H9 (cell line): ENCODE data around the gene SEH1L. TPM values are rescaled to one million over a fixed set of nuclear protein-coding genes. Genes with fewer than 3 reads are reported as not detected.

Experiments used
- DNase-seq: peaks from one replicate; pipeline ENCODE4 v3.0.0-alpha.2; 2017
- H2AFZ ChIP-seq: one replicate; pipeline ENCODE4 v1.6.1; 2013; ENCODE audit warnings: mild to moderate bottlenecking, low read length, control low read depth, moderate library complexity
- H2AK5ac ChIP-seq: 2 replicates; pipeline ENCODE4 v1.6.1; 2013; ENCODE audit warnings: low read length, control low read depth, mixed read lengths; ENCODE audit not compliant: insufficient read length
- H2BK120ac ChIP-seq: one replicate; pipeline ENCODE4 v1.6.1; 2013; ENCODE audit warnings: low read depth, mild to moderate bottlenecking, low read length, control low read depth, inconsistent platforms; ENCODE audit not compliant: poor library complexity, severe bottlenecking
- H2BK12ac ChIP-seq: 2 replicates; pipeline ENCODE4 v1.6.1; 2013; ENCODE audit warnings: low read length, control low read depth, mixed read lengths, low read depth; ENCODE audit not compliant: insufficient read length
- H2BK15ac ChIP-seq: 2 replicates; pipeline ENCODE4 v1.6.1; 2013; ENCODE audit warnings: low read depth, low read length, control low read depth
- H2BK20ac ChIP-seq: one replicate; pipeline ENCODE4 v1.6.1; 2013; ENCODE audit warnings: low read depth, mild to moderate bottlenecking, low read length, control low read depth, inconsistent platforms; ENCODE audit not compliant: poor library complexity, severe bottlenecking
- H2BK5ac ChIP-seq: 2 replicates; pipeline ENCODE4 v1.6.1; 2013; ENCODE audit warnings: low read length, control low read depth, mixed read lengths; ENCODE audit not compliant: insufficient read length
- H3K14ac ChIP-seq: 2 replicates; pipeline ENCODE4 v1.6.1; 2013; ENCODE audit warnings: low read length, control low read depth; ENCODE audit not compliant: insufficient read depth
- H3K18ac ChIP-seq: 2 replicates; pipeline ENCODE4 v1.6.1; 2013; ENCODE audit warnings: low read depth, mild to moderate bottlenecking, mixed read lengths, low read length, control low read depth; ENCODE audit not compliant: insufficient read length
- H3K23ac ChIP-seq: 2 replicates; pipeline ENCODE4 v1.6.1; 2013; ENCODE audit warnings: low read length, control low read depth, mixed read lengths, low read depth; ENCODE audit not compliant: insufficient read length
- H3K23me2 ChIP-seq: 2 replicates; pipeline ENCODE4 v1.6.1; 2013; ENCODE audit warnings: low read depth, mild to moderate bottlenecking, mixed read lengths, low read length, control low read depth; ENCODE audit not compliant: insufficient read length, poor library complexity, severe bottlenecking
- H3K27ac ChIP-seq: 2 replicates; pipeline ENCODE4 v1.5.1; 2013; ENCODE audit warnings: low read length, control low read depth, mixed read lengths, low read depth; ENCODE audit not compliant: insufficient read length
- H3K27me3 ChIP-seq: 2 replicates; pipeline ENCODE4 v1.6.1; 2013; ENCODE audit warnings: low read length, control low read depth, inconsistent platforms; ENCODE audit not compliant: insufficient read depth
- H3K4ac ChIP-seq: 2 replicates; pipeline ENCODE4 v1.6.1; 2013; ENCODE audit warnings: low read depth, mild to moderate bottlenecking, control low read depth, inconsistent platforms, low read length, moderate library complexity
- H3K4me1 ChIP-seq: 2 replicates; pipeline ENCODE4 v1.6.1; 2013; ENCODE audit warnings: low read length, control low read depth, inconsistent platforms; ENCODE audit not compliant: insufficient read depth
- H3K4me2 ChIP-seq: 2 replicates; pipeline ENCODE4 v1.6.1; 2013; ENCODE audit warnings: low read length, control low read depth, mixed read lengths; ENCODE audit not compliant: insufficient read length, insufficient read depth
- H3K56ac ChIP-seq: 2 replicates; pipeline ENCODE4 v1.6.1; 2013; ENCODE audit warnings: low read depth, mild to moderate bottlenecking, mixed read lengths, low read length, control low read depth; ENCODE audit not compliant: insufficient read length
- H3K79me1 ChIP-seq: 2 replicates; pipeline ENCODE4 v1.6.1; 2013; ENCODE audit warnings: low read depth, mild to moderate bottlenecking, moderate library complexity, low read length, control low read depth, inconsistent platforms; ENCODE audit not compliant: insufficient read depth, poor library complexity, severe bottlenecking
- H3K79me2 ChIP-seq: 2 replicates; pipeline ENCODE4 v1.6.1; 2013; ENCODE audit warnings: low read length, control low read depth, inconsistent platforms; ENCODE audit not compliant: insufficient read depth
- H3K9ac ChIP-seq: 2 replicates; pipeline ENCODE4 v1.6.1; 2013; ENCODE audit warnings: low read length, control low read depth, mixed read lengths; ENCODE audit not compliant: insufficient read length; ENCODE audit errors: extremely low read depth
- H3K9me3 ChIP-seq: one replicate; pipeline ENCODE4 v1.6.1; 2013; ENCODE audit warnings: low read depth, low read length, inconsistent platforms; ENCODE audit not compliant: control insufficient read depth
- H3T11ph ChIP-seq: one replicate; pipeline ENCODE4 v1.6.1; 2013; ENCODE audit warnings: mild to moderate bottlenecking, low read length, control low read depth, inconsistent platforms
- H4K20me1 ChIP-seq: one replicate; pipeline ENCODE4 v1.6.1; 2013; ENCODE audit not compliant: control insufficient read depth, insufficient read length, insufficient read depth
- H4K5ac ChIP-seq: 2 replicates; pipeline ENCODE4 v1.6.1; 2013; ENCODE audit warnings: low read depth, mild to moderate bottlenecking, mixed read lengths, low read length, control low read depth; ENCODE audit not compliant: insufficient read length
- H4K8ac ChIP-seq: replicated peaks from 2 replicates; pipeline ENCODE4 v1.6.1; 2013; ENCODE audit warnings: low read length, control low read depth, mixed read lengths, low read depth; ENCODE audit not compliant: insufficient read length
- H4K91ac ChIP-seq: 2 replicates; pipeline ENCODE4 v1.6.1; 2013; ENCODE audit warnings: low read depth, mild to moderate bottlenecking, moderate library complexity, mixed read lengths, low read length, control low read depth; ENCODE audit not compliant: insufficient read length
- H3K27ac Mint-ChIP-seq, 3 experiments: 2 replicates in 2 of 3; 3 replicates in 1 of 3; pipeline ENCODE4 v1.8.0; 2020 to 2021; ENCODE audit warnings: mixed read lengths in 3 of 3, mild to moderate bottlenecking in 1 of 3, moderate library complexity in 1 of 3
- H3K27me3 Mint-ChIP-seq: 2 replicates; pipeline ENCODE4 v1.8.0; 2021; ENCODE audit warnings: low read depth, mild to moderate bottlenecking, moderate library complexity, mixed read lengths
- H3K36me3 Mint-ChIP-seq, 3 experiments: 2 replicates in 2 of 3; 3 replicates in 1 of 3; pipeline ENCODE4 v1.8.0; 2020 to 2021; ENCODE audit warnings: low read depth in 3 of 3, mixed read lengths in 3 of 3; ENCODE audit not compliant: insufficient read depth in 1 of 3
- H3K4me1 Mint-ChIP-seq, 2 experiments: 2 replicates each; pipeline ENCODE4 v1.8.0; 2020; ENCODE audit warnings: mixed read lengths in 2 of 2
- H3K4me3 Mint-ChIP-seq, 2 experiments: 2 replicates in 1 of 2; 3 replicates in 1 of 2; pipeline ENCODE4 v1.8.0; 2020 to 2021; ENCODE audit warnings: mild to moderate bottlenecking in 2 of 2, mixed read lengths in 2 of 2, moderate library complexity in 1 of 2
- H3K9me3 Mint-ChIP-seq, 2 experiments: 2 replicates in 1 of 2; 3 replicates in 1 of 2; pipeline ENCODE4 v1.8.0; 2020; ENCODE audit warnings: mild to moderate bottlenecking in 2 of 2, mixed read lengths in 2 of 2, moderate library complexity in 1 of 2
- total RNA-seq: library from RNA; stranded (reverse); gene quantifications from 2 replicates; pipeline ENCODE4 v1.2.1, GENCODE V29; 2021
- TF ChIP-seq, protein P1 (sequence below): fragments of 200-600 bp; sonication (generic); conservative IDR thresholded peaks from 3 replicates; pipeline ENCODE4 v1.8.0; 2021; ENCODE audit warnings: antibody characterized with exemption, mild to moderate bottlenecking

Gene SEH1L
- total RNA-seq, 1 experiment from 2014 or later = 97.2 TPM

DNA sequence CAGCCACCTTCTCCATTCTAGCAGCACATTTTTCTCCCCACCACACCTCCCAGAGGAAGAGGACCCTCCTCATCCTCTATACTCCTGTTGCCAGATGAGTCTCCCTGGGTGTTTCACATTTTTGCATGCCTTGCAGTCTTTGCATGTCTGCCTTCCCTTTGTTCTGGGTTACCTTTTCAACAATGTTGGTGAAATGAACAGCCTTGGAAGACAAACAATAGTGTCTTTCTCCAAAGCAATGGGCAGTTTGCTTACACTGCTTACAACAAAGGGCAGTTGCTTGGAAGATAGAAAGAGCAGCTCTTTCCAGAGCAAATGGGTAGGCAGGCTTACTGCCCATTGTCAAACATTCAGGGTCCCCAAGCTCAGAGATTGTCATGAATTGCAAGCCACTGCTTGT is 14.5 kb upstream of the SEH1L start:
- DNase-seq = no peak
- peaks cover 7 to 13% of the 10 kb centered on the region in 2 experiments for H3K4me1 Mint-ChIP-seq
- H3K23me2 ChIP-seq = no peaks in the 10 kb centered on the region
- no peaks in the 10 kb centered on the region for H3K9me3 ChIP-seq
- TF ChIP-seq, protein P1, sequence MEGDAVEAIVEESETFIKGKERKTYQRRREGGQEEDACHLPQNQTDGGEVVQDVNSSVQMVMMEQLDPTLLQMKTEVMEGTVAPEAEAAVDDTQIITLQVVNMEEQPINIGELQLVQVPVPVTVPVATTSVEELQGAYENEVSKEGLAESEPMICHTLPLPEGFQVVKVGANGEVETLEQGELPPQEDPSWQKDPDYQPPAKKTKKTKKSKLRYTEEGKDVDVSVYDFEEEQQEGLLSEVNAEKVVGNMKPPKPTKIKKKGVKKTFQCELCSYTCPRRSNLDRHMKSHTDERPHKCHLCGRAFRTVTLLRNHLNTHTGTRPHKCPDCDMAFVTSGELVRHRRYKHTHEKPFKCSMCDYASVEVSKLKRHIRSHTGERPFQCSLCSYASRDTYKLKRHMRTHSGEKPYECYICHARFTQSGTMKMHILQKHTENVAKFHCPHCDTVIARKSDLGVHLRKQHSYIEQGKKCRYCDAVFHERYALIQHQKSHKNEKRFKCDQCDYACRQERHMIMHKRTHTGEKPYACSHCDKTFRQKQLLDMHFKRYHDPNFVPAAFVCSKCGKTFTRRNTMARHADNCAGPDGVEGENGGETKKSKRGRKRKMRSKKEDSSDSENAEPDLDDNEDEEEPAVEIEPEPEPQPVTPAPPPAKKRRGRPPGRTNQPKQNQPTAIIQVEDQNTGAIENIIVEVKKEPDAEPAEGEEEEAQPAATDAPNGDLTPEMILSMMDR = no peak
- peak overlapping the region in 1 of 3 experiments; percentile 39; a peak in 2 of 7 replicates for H3K27ac Mint-ChIP-seq
- H3K79me2 ChIP-seq = no peaks in the 10 kb centered on the region
- no peak overlapping the region for H2BK120ac ChIP-seq
- no peak overlapping the region for H3K18ac ChIP-seq
- no peaks in the 10 kb centered on the region; a peak in 1 of 5 replicates for H3K9me3 Mint-ChIP-seq
- H3K14ac ChIP-seq = no peak overlapping the region
- no peak overlapping the region for H2BK15ac ChIP-seq
- H3K56ac ChIP-seq = no peak overlapping the region
- no peak overlapping the region for H3K4me3 Mint-ChIP-seq
- H4K8ac ChIP-seq = no peak overlapping the region
- H2AK5ac ChIP-seq = no peak overlapping the region
- no peaks in the 10 kb centered on the region for H4K20me1 ChIP-seq
- H4K91ac ChIP-seq = no peak overlapping the region
- no peak overlapping the region for H4K5ac ChIP-seq
- H3K36me3 Mint-ChIP-seq = no peaks in the 10 kb centered on the region
- H2BK5ac ChIP-seq = no peak overlapping the region
- H2BK20ac ChIP-seq = no peak overlapping the region
- no peak overlapping the region for H3K4ac ChIP-seq
- no peak overlapping the region for H2AFZ ChIP-seq
- H3K9ac ChIP-seq = no peak overlapping the region
- no peak overlapping the region for H2BK12ac ChIP-seq
- no peaks in the 10 kb centered on the region for H3K27me3 ChIP-seq
- H3K27me3 Mint-ChIP-seq = no peaks in the 10 kb centered on the region
- H3K79me1 ChIP-seq = no peaks in the 10 kb centered on the region
- H3K4me2 ChIP-seq = no peak overlapping the region
- H3K4me1 ChIP-seq = no peaks in the 10 kb centered on the region
- H3T11ph ChIP-seq = no peak overlapping the region
- H3K27ac ChIP-seq = no peak overlapping the region
- H3K23ac ChIP-seq = no peak overlapping the region
